ENCODE data around the gene PREX1. TPM values are rescaled to one million over a fixed set of nuclear protein-coding genes. Genes with fewer than 3 reads are reported as not detected.
"Not testable (repeated sequence)": the region's sequence is repeated elsewhere in the genome, so short reads cannot be mapped to it uniquely, and the experiment has no call there.

The PREX1 gene
- total RNA-seq, 1 donor from 2014 or later: 2.9 TPM

DNA sequence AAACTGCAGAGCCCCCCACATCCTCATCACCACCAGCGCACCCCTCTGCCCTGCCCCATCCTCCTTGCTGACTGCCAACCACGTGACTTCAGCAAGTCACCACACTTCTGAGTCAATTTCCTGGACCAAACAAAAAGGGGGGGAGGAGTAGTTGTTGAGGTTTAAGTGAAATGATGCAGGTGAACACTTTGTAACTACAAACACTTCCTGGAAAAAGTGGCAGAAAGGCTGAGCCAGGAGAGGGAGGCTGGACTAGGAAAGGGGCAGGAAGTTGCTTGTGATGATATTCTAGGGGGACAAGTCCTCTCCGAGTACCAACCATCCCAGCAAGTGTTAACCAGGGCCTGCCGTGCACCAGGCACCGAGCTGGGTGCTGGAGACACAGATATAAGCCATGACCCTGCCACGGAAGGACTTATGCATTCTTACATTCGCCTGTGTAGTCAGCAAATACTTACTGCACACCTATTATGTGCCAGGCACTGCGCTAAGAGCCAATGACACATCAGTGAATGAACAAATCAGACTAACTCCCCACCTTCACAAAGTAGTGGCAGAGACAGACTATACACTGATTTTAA is 67.3 kb downstream of the PREX1 start:
- H3K4me1 Mint-ChIP-seq (ENCODE audit: low read depth): no peaks in the 10 kb centered on the region
- no peaks in the 10 kb centered on the region for H3K36me3 Mint-ChIP-seq (ENCODE audit: insufficient read depth)
- H3K9me3 Mint-ChIP-seq (ENCODE audit: low read depth): peaks cover 6% of the 10 kb centered on the region
- H3K4me3 Mint-ChIP-seq (ENCODE audit: low read depth): no peak overlapping the region
- DNase-seq (ENCODE audit: low spot score, unreplicated experiment): no peak
- no peak overlapping the region for H3K27ac Mint-ChIP-seq
- TF ChIP-seq, protein P1, sequence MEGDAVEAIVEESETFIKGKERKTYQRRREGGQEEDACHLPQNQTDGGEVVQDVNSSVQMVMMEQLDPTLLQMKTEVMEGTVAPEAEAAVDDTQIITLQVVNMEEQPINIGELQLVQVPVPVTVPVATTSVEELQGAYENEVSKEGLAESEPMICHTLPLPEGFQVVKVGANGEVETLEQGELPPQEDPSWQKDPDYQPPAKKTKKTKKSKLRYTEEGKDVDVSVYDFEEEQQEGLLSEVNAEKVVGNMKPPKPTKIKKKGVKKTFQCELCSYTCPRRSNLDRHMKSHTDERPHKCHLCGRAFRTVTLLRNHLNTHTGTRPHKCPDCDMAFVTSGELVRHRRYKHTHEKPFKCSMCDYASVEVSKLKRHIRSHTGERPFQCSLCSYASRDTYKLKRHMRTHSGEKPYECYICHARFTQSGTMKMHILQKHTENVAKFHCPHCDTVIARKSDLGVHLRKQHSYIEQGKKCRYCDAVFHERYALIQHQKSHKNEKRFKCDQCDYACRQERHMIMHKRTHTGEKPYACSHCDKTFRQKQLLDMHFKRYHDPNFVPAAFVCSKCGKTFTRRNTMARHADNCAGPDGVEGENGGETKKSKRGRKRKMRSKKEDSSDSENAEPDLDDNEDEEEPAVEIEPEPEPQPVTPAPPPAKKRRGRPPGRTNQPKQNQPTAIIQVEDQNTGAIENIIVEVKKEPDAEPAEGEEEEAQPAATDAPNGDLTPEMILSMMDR (IDR thresholded peaks at IDR 0.05; ENCODE audit: unreplicated experiment): no peak
- no peaks in the 10 kb centered on the region for H3K27me3 Mint-ChIP-seq

DNA sequence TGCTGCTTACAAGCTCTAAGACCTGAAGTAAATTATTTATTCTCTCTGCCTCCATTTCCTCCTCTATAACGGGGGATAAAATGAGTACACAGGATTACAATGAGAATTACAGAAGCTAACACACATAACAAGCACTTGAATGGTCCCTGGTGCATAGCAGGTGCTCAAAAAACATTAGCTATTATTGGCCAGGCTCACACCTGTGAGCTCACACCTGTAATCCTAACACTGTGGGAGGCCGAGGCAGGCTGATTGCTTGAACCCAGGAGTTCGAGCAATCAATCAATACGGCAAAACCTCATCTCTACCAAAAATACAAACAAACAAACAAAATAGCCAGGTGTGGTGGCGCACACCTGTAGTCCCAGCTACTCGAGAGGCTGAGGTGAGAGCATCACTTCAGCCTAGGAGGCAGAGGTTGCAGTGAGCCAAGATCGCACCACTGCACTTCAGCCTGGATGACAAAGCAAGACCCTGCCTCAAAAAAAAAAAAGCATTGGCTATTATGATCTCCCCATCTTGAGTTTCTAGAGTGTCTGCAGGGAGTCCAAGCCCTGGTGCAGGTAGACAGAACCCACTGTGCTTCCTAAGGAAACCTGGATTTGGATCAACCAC is 68.1 kb downstream of the PREX1 start:
- TF ChIP-seq, protein P1 (IDR thresholded peaks at IDR 0.05; ENCODE audit: unreplicated experiment): no peak
- Mint-ChIP-seq H3K4me3 (ENCODE audit: low read depth) (no peak overlapping the region), H3K4me1 (ENCODE audit: low read depth) (no peaks in the 10 kb centered on the region), H3K27me3 (no peaks in the 10 kb centered on the region), H3K9me3 (ENCODE audit: low read depth) (peaks cover 4% of the 10 kb centered on the region), H3K27ac (no peak overlapping the region), H3K36me3 (ENCODE audit: insufficient read depth) (no peaks in the 10 kb centered on the region)
- DNase-seq (ENCODE audit: low spot score, unreplicated experiment): no peak

DNA sequence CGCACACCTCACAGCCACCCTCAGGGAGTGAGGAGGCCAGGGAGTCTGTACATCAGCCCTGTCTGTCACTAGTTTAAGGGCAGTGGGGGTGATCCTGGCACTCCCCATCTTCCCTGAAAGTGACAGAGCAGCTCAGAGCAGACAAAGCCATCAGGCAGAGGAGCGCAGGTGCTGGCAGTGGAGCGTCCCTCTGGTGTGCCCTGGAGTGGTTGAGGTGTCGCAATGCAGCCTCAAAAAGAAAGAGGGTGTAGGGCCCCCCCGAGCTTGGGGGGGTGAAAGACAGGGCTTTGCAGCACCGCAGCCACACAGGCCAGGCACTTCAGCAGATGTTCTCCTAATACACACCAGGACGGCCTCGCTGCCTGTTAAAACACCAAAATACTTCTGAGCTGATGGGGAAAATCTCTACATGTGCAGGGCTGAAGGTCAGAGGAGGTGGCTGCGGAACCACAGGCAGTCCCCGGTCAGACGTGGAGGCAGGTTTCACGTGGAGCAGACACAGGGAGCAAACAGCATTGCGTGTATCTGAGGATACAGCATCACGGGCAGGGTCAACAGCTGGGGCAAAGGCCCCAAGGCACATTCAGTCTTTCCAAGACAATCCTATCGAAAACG is 69.5 kb downstream of the PREX1 start:
- H3K36me3 Mint-ChIP-seq (ENCODE audit: insufficient read depth): no peaks in the 10 kb centered on the region
- DNase-seq (ENCODE audit: low spot score, unreplicated experiment): no peak
- H3K9me3 Mint-ChIP-seq (ENCODE audit: low read depth): peaks cover 4% of the 10 kb centered on the region
- no peak overlapping the region for H3K4me3 Mint-ChIP-seq (ENCODE audit: low read depth)
- no peaks in the 10 kb centered on the region for H3K27me3 Mint-ChIP-seq
- H3K27ac Mint-ChIP-seq: no peak overlapping the region
- H3K4me1 Mint-ChIP-seq (ENCODE audit: low read depth): no peaks in the 10 kb centered on the region
- TF ChIP-seq, protein P1 (IDR thresholded peaks at IDR 0.05; ENCODE audit: unreplicated experiment): no peak

DNA sequence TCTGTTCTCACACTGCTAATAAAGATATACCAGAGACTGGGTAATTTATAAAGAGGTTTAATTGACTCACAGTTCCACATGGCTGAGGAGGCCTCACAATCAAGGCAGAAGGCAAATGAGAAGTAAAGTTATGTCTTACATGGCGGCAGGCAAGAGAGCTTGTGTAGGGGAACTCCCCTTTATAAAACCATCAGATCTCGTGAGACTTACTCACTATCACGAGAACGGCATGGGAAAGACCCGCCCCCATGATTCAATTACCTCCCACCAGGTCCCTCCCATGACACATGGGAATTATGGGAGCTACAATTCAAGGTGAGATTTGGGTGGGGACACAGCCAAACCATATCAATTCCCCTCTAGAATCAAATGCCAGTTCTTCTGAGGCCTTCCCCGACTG is 71.0 kb downstream of the PREX1 start:
- H3K27me3 Mint-ChIP-seq; H3K27ac Mint-ChIP-seq; H3K4me3 Mint-ChIP-seq (ENCODE audit: low read depth); H3K9me3 Mint-ChIP-seq (ENCODE audit: low read depth); H3K36me3 Mint-ChIP-seq (ENCODE audit: insufficient read depth); DNase-seq (ENCODE audit: low spot score, unreplicated experiment); H3K4me1 Mint-ChIP-seq (ENCODE audit: low read depth): not testable (repeated sequence)

DNA sequence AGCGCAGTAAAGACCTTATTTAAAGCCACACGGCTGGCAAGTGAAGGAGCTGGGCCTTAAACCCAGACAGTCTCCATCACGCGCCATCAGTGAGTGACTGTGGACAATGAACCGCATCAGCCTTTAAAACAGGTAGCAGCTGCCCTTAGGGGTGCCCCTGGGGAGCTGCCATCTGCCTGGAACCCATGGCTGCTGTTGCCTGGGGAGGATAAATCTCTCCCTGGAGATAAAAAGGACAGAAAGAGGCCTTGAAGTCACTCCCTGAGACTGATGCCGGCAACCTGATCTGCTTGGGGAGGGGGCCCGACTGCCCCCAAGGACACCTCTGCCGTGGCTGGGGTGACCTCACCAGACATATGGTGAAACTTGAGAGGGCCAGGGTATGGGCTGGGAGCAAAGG is 73.5 kb downstream of the PREX1 start:
- Mint-ChIP-seq H3K9me3 (ENCODE audit: low read depth) (peaks cover 4% of the 10 kb centered on the region), H3K36me3 (ENCODE audit: insufficient read depth) (no peaks in the 10 kb centered on the region), H3K4me1 (ENCODE audit: low read depth) (peaks cover 2% of the 10 kb centered on the region), H3K27me3 (peaks cover 10% of the 10 kb centered on the region), H3K27ac (no peak overlapping the region), H3K4me3 (ENCODE audit: low read depth) (no peak overlapping the region)
- TF ChIP-seq, protein P1 (IDR thresholded peaks at IDR 0.05; ENCODE audit: unreplicated experiment): no peak
- DNase-seq (ENCODE audit: low spot score, unreplicated experiment): no peak

DNA sequence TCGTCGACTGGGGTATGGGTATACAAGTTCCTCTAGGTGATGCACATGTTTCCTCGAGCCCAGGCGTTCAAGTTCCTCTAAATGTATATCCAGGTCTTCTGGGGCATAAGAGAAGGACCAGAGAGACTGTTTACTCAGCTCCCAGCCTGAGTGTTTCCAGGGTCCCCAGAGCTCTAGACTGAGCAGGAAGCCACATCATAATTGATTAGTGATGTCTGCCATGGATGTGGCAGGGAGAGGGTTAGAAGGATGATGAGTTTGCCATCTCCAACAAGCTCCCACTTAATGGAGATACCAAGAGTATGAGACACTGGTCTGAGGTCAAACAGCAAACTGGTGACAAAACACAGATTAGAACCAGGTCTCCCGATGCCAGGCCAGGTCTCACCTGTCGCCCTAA is 74.8 kb downstream of the PREX1 start:
- Mint-ChIP-seq H3K4me3 (ENCODE audit: low read depth) (no peak overlapping the region), H3K36me3 (ENCODE audit: insufficient read depth) (no peaks in the 10 kb centered on the region), H3K27me3 (peaks cover 15% of the 10 kb centered on the region), H3K4me1 (ENCODE audit: low read depth) (peaks cover 3% of the 10 kb centered on the region), H3K9me3 (ENCODE audit: low read depth) (peaks cover 4% of the 10 kb centered on the region), H3K27ac (no peak overlapping the region)
- TF ChIP-seq, protein P1 (IDR thresholded peaks at IDR 0.05; ENCODE audit: unreplicated experiment): no peak
- no peak for DNase-seq (ENCODE audit: low spot score, unreplicated experiment)

Measured in progenitor cell of endocrine pancreas (in vitro differentiated cells).